ENCODE data around the gene GRK5.

The GRK5 gene

DNA sequence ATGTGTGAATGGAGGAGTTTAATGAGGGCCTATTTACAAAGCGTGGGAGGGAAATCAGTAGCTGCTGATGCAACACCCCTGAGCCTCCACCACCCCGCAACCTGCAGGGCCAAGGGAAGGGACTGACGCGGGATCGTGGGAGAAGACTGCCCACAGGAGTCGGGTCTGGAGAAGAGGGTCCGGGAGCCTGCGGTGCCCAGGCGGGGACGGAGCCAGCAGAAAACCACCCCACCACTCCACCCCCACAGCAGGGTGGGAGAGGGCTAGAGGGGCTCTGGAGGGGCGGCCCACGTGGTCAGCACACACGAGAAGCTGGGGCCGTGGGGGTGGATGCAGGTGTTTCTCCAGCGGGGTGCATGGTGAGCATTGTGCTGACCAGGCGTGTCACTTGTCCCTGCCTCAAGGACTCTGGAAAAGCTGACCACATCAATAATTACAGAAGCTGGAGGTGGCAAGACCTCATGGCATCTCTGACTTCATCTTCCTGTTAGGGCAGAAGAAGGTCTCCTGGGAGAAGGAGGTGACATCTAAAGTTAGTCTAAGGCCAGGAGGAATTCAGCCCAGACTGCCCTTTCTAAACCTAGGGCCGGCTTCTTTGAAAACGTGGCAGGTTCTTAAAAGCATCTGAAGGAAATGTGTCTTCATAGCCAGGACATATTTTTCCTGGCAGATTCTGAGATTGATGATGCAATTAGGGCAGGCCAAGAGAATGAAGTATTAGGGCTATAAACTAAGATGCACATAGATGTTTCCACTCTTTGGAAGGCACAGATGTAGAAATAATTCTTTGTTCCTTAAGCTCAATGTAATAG, 184.3 kb downstream of the GRK5 start:
- no peak for DNase-seq

DNA sequence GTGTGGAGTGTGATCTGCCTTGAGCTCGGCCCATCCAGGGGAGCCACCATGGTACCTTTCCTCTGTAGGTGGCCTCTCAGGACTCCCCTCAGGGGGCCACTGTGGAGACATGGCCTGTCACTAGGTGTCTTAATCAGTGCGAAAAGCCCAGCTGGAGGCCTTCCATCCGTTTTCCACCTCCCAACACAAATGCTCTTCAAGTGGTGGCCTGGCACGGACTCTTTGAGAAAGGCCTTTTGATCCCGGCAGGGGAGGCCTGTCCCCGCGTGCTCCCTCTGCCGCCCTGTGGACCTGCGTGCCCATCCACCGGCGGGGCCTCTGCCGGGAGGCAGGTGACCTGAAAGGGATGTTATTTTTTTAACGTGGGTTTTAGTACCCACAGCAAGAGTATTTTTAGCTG, 185.6 kb downstream of the GRK5 start:
- DNase-seq: no peak

DNA sequence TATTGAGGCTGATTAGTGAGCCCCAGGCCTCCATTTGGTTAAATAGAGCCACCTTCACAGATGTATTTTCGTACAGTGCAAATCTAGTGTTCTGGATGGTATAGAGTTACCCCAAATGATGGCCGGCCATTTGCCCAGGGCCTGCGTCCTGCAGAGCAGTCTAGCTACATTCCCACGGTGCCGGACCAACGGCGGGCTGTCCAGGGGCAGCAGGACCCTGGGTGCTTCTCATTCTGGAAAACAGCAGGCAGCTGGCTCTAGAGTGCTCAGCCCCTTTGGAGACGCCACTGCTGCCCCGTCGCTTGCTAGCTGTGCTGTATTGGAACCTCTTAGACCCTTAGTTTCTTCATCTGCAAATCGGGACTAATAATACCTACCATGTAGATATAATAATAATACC, 186.1 kb downstream of the GRK5 start:
- no peak for DNase-seq

DNA sequence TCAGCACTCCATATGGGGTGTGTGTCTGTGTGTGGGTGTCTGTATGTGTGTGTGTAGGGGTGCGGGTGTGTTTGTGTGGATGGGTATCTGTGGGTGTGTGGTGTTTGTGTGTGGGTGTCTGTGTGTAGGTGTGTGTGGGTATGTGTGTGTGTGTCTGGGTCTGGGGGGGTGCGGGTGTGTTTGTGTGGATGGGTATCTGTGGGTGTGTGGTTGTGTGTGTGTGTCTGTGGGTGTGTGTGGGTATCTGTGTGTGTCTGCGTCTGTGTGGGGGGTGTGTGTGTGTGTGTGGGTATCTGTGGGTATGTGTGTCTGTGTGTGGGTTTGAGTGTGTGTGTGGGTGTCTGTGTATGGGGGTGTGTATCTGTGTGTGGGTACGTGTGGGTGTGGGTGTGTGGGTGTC, 186.5 kb downstream of the GRK5 start:
- no peak for DNase-seq

DNA sequence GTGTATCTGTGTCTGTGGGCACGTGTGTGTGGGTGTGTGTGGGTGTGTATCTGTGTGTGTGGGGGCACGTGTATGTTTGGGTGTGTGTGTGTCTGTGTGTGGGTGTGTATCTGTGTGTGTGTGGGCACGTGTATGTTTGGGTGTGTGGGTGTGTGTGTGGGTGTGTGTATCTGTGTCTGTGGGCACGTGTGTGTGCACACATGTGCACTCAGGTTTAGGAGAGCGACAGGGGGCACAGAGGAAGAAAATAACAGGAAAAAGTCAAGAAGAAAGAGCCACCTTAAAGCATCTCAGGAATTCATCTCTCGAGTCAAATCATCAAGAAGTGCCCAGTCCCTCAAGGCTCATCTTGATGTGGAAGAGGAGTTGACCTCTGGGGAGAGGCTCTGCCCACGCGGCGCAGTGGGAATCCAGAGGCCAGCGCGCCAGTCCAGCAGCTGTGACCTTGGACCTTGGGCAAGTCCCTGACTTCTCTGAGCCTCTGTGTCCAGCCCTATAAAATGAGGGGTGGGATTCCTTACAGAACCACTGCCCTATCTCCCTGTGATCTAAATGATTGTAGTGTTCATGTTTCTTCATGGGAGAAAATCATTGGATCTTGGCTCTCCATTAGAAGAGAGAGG, 187.4 kb downstream of the GRK5 start:
- no peak for DNase-seq

DNA sequence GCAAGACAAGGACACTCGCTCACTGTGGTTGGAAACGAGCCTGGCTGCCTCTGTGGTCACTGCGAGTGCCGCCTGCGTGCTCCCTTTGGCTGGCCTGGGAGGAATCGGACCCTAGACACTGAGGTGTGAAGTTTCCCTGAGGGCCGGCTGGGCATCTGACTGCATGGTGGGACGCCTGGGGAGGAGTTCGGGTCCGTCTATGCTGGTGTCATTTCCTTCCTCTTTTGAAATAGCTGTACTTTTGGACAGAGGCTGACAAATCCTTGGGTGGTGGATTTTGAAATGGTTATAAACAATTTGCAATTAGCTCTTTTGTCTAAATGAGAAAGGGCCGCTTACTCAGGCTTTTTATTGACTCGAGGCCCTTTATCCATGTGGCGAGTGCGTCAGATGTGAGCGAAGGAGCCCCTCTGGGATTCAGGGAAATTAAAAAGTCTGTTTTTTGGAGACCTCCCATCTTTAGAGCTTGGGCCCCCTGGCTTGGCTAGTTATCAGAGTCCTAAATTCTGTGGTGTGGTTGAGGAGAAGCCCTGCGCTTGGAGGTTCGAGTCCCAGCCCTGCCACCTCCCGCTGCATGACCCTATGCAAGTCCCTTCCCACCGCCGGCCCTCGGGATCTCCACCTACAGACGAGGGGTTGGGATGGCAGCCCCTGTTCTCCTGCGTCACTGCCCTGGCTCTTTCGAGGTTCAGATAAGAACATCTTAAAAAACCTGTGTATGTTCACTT, 188.1 kb downstream of the GRK5 start:
- DNase-seq: no peak

DNA sequence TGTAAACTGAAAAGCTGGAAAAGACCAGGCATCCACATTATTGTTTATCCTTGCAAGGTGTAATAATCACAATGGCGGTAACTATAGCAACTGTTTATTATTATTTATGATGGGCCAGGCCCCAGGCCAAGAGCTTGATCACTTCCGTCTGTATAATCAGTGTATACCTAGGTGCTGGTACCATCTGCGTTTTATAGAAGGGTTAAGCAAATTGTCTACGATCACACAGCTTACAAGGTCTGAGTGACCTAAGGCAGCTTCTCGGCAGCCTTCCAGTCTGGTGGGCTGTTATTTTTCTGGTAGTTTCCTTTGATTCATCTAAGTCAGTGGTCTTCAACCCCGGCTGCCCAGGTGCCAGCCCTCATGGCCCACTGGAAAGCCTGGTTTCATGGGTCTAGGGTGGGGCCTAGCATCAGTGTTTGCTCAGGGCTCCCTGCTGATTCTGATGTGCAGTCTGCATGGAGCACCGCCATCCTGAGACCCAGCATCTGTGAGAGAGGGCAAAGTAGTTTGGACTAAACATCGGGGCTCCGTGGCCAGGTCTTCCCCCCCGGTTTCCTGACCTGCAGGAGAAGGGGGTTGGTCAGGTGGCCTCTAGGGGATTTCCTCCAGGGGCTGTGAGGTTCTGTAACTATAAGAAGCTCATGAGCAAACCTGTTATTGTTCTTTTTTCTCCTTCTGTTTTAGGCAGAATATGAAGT, 188.8 kb downstream of the GRK5 start:
- no peak for DNase-seq

DNA sequence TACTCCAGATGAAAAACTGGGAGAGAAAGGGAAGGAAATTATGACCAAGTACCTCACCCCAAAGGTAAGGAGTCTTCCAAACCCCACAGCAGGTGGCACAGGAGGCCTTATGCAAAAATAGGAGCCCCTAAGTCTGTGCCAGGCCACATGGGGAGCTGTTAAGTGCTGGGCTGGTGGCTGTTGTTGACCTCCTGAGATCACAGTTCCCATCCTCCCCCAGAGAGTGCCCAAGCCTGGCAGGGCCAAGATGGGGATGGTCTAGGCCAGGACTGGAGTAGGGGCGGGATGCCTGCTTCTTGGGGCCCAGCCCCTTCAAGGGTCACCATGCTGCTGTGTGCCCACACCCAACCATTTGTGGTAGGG, 189.3 kb downstream of the GRK5 start:
- no peak for DNase-seq

DNA sequence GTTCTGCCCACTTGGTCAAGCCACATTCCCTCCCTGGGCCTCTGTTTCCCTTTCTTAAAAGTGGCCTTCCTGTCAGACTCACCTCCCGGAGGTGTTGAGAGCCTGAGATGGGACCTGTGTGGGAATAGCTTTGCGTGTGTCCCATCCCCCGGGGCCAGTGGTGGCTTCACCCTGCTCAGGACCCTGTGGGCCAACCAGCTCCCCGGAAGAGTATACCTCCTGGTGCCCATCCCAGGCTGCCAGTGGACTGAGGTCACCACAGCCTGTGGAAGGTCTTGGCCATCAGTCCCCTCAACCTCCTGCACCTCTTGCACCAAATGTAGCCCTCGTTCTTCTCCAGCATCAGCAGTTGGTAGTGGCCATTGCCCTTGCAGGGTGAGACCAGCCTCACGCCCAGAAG, 190.0 kb downstream of the GRK5 start:
- DNase-seq: no peak

DNA sequence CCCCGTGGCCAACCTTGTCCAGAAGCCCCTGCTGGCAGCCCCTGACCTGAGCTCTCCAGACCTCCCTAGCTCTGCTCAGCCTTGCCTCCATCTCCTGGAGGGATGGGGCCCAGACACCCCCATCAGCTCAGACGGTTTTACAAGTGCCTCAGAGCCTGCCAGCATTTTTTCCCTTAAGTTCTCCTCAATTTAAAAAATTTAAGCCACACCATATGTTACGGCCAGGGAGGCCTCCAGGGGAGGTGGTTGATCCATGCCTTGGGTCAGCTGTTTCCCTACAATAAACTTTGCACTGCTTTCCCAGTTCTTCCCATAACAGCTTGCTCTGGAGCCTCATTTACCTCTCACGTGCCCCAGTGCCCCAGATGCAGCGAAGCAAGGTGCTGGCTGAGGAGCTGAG, 191.6 kb downstream of the GRK5 start:
- DNase-seq: no peak

DNA sequence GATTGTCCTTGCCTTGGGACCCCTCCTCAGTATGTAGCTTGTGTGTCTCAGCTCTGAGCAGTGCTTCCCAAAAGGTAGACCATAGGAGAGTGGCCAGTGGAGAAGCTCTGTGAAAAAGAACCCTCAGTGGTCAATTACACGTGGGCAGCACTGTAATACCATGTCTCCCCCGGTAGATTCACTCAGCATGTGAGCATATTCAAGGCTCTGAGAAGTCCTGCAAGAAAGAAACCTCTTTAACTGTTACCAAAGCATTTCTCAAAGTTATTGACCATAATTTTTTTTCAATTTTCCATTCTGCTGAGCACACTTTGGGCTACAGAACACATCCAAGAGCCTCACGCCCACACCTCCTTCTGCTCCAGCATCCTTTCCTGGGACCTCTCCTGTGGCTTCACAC, 192.1 kb downstream of the GRK5 start:
- DNase-seq: no peak

DNA sequence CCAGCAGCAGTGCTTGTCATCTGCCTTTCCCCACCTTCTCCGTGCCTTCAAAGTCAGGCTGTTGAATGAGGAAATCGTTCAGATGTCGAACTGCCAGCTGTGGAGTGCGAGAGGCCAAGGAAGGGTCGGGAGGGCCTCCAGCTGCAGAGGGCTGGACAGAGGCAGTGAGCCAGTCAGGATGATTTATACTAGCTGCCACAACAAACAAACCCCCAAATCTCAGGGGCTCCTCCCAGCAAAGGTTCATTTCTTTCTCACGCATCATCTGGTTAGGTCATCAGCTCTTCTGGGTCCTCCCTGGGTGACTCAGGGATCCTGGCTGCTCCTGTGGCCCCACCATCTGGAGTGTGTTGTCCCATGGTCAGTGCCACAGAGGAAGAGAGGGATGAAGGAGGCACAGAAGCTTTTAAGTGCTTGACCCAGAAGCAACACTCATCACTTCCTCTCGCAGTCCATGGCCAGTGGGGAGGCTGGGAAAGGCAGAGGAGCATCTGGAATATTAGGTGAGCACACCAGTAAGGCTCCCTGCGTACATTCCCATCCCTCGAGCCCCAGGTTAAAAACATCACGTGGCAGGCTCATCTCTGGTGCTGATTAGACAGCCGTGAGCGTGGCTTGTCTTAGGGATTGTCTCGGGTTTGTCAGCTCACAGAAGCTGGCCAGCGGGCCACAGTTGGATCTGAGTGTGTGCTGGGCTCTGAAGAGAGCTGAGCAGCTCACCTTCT, 194.5 kb downstream of the GRK5 start:
- DNase-seq: no peak

DNA sequence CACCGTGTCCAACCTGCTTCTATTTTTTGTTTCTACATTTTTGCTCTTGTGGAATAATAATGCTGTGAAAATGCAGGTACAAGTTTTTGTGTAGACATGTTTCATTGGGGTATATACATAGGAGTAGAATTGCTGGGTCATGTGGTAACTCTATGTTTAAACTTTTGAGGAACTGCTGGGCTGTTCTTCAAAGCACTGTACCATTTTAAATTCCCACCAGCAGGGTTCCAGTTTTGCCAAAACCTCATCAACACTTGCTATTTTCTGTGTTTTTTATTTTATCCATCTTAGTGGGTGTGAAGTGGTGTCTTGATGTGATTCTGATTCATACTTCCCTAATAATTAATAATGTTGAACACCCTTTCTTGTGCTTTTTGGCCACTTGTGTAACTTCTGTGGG, 196.6 kb downstream of the GRK5 start:
- DNase-seq: no peak

DNA sequence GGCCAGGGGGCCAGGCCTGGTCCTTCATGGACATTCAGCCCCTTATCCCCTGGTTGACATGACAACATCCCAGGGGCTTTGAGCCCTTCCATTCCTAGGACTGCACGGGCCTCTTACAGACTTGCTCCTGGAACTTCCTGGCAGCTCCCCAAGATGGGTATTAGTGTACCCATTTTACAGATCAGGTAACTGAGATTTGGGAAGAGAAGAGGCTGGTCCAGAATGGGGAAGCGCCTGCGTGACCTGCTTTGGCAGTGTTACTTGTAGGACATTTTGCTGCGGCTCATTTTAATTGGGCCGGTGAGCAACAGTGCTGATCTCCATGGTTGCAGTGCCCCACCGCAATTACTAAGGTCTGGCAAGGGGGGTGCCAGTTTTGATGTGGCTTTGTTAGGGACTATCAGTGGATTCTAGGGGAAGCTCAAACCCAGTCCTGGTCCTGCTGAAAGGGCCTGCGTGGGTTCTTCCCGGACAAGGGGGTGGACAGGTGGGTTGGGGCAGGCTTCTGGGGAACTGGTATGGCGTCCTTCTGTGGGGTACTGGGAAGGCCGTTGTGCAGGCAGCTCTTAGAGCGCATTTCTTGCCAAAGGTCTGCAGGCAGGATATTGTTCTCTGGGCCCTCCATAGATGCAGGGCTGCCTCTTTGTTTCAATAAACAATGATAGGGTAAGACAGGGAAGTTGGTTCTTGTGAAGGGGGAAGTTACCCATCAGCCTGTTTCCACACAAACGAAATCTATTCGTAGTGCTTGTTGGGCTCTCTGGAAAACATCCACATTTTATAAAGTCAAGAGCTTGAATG, 197.5 kb downstream of the GRK5 start:
- DNase-seq: no peak

DNA sequence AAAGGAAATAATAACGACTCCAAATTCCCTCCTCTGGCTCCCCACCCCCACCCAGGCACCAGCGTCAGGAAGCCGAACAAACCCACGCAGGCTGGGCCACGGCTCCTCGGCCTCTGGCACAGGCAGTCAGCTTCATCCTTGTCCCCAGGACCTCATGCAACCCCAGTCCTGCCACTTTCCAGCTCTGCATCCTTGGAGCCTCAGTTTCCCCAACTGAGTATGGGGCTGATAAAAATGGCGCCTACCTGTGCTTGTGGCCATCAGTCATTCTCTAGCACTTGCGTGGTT, 198.1 kb downstream of the GRK5 start:
- DNase-seq: no peak

DNA sequence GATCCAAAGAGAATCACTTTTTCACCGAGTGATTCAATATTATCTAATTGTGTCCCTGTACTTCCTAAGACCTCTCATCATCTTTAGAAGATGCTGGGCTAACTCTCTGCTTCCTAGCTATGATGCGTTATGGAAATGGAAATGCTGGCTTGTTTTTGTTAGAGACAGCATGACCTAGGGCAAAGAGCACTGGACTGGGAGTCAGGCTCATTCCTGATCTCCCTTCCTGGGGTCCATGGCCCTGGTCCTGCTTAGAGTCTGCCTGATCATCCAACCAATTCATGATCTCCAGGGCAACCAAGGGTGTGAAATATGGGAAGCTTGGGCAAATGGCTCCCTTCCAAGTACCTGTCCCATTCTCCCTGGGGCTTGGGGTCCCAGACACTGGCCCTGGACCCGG, 198.8 kb downstream of the GRK5 start:
- no peak for DNase-seq

DNA sequence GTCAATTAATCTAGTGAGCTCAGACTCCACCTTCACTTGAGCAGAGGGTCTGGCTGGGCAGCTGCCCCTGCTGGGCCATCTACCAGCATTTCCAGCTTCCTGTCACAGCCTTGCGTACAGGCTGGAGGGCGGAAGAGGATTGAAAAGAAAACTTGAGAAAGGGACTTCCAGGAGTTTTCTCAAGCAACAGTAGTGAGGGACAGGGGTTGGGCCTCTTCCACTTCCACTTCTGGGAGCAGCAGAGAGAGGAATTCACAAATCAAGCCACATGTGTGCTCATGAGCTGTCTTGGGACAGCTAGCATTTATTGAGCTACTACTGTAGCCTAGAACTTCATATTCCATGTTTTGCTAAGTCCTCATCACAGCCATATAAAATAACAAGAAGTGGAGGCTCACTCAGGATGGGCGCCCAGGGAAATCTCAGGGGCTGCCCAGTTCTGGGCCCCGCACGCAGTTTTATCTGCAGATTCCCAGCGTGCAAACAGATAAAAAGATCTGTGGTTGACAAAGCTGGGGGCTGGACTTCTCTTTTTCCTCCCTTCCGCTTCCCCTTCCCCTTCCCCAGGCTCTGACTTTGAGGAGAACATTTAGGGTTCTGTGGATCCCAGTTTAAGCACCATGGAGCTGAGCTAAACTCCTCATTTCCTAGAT, 199.4 kb downstream of the GRK5 start:
- DNase-seq: no peak

DNA sequence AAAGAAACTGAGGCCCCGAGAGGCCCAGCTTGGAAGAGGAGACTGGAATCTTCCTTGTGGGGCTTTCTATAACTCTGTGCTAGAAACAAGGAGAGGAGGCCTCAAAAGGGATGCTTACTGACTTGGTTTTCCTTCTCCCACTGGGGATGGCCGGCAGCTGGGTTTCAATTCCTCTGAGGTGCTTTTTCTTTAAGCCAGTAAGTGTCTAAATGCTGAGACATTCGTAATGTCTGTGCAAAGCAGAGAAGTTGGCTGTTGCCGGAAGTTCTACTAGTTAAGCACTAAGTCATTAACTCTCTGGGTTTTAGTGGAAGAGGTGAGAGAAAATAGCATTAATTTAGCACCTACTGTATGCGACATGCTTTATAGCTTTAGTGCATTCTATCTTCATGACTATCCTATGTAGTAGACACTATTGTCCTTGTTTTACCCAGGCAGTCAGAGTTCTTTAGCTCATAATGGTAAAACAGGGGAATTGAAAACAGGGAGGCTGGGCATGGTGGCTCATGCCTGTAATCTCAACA, 199.9 kb downstream of the GRK5 start:
- no peak for DNase-seq

DNA sequence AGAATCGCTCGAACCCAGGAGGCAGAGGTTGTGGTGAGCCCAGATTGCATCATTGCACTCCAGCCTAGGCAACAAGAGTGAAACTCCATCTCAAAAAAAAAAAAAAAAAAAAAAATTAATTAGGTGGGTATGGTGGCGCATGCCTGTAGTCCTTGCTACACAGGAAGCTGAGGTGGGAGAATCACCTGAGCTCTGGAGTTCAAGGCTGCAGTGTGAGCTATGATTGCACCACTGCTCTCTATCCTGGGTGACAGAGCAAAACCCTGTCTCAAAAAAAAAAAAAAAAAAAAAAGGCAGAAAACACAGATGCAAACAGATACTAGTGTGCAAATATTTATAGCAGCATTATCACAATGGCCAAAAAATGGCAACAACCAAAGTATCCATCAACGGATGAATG, 200.7 kb downstream of the GRK5 start:
- no peak for DNase-seq

DNA sequence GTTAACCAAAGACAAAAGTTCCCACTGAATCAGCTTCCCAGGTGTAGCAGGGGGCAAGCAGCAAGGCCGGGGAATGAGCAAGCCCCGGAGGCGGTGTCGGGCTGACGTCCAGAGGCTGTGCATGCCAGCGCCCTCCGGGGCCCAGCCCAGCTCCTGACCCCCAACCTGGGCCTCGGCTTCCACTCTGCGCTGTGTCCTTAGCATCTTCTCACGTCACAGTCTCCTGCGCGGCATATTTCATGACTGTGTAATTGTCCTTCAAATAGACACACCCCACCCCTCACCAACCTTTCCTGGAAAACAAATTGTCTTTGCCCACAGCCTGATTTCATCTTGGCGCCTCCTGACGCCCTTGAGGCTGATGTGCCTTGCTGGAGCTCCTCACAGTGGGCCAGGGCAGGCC, 201.6 kb downstream of the GRK5 start:
- DNase-seq: no peak

DNA sequence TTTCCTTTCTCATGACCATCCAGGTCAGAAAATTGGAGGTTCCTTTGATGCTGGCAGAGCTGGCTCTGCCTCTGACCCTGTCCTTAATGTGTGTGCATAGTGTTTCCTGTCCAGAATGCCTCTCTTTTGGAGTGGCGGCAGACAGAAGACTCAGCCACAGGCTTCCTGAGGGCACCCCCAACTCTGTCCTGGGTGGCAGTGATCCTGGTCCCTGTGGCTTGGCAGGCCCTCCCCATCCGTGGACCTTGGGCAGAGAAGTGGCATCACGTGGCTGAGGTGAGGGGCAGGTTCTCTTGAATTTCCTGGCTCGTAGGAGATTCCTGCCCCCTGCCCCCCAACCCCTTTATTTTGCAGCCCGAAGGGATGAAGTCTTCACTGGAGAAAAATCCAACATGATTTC, 202.0 kb downstream of the GRK5 start:
- no peak for DNase-seq

DNA sequence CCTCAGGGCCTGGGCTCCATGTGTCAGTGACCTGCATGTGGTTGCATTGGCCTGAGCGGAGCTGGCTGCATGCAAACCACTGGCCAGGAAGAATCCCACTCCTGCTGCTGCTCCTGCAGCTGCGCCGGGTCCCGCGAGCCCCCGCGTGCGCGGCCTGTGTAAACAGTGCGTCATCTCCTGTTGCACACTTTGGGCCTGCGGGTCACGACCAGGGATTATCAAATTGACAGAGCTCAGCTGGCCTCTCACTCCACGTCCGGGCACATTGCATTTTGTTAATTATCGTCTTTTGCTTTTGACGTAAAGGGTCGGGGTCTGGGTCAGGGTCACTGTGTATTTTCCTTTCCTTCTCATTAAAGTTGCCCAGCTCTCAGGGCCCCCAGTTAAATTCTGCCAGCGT, 202.5 kb downstream of the GRK5 start:
- DNase-seq: no peak
